Endometrial microvascular endothelial cells (primary cell): ENCODE results near the gene POP4. TPM values are rescaled to one million over a fixed set of nuclear protein-coding genes. Genes with fewer than 3 reads are reported as not detected.
"Not testable (repeated sequence)": the region's sequence is repeated elsewhere in the genome, so short reads cannot be mapped to it uniquely, and the experiment has no call there.

ENCODE experiments used
- in situ Hi-C: cut with HindIII; loops from 2 replicates; pipeline ENCODE4 v1.10.0; 2017; ENCODE audit warnings: low sequenced_read_pairs, low pct_unique_long_range_greater_than_20kb; ENCODE audit errors: inconsistent ontology term
- total RNA-seq: library from RNA; depleted of rRNA; stranded (reverse); fragments of >200 nt; gene quantifications from one replicate; pipeline ENCODE4 v1.2.3, GENCODE V29; 2015; ENCODE audit errors: inconsistent ontology term

Gene POP4
- total RNA-seq, 1 donor from 2014 or later, result 56.7 TPM

DNA sequence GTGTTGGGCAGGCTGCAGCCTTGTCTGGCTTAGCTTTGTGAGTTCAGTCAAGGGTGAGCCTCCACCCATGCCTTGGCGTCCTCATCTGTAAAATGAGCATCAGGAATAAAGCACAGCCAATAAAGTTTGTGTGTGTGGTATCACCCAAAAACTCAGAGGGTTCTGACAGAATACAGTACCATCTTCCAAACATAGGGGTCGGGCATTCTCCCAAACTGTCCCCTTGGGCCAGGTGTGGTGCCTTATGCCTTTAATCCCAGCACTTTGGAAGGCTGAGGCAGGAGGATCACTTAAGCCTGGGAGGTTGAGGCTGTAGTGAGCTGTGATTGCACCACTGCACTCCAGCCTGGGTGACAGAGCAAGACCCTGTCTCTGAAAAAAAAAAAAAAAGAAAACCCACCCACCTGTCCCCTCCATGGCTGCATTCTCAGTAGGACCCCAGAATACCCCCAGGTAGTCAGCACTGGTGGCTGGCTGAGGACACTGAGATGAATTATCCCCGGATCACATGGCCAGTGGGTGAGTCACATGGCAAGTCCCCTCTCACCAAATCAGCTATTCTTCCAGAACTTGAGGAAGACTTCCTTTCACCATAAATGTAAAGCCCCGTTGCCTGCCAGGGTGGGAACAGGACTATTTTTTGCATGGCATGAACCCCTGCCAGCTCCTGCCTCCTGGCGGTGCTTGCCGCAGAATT lies 18.6 kb downstream of the POP4 start:
- in situ Hi-C loops, result no loop called here

DNA sequence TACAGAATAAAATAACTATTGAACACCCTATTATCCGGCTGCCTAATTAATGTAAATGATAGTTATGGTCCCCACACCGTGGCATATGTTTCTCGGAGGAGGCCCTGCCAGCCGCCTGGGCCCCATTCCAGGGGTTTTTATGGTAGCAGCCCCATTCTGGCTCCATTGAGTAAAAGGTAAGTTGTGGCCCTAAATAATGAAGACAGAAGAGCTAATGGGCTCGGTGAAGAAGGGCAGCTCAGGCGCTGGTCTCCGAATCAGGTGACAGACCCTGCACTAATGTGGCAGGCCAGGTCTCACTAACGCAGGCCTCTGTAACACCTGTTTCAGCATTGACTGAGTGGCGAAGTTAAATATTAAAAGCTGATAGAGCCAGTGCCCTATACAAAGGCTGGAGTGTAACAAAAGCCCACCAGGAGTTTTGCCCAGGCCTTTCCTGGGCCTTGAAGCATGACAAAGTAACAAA lies 19.1 kb downstream of the POP4 start:
- in situ Hi-C loops, result no loop called here

DNA sequence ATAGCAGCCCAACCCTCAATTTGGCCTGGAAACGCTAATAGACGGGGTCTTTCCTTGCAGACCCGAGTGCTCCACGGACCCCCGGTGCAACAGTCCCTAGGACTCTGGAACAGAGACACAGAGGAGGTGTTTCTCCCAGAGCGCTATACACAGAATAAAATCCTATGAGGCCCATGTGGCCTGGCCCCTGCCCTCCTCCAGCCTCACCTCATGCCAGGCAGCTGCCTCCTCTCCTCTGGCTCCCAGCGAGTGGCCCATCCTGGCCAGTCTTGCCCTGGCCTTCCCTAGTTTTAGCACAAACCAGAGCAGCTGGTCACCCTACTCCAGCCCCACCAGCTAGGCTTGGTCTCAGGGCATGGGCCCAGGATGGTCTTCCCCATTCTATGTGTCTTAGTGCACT lies 20.3 kb downstream of the POP4 start:
- in situ Hi-C loops, result no loop called here

DNA sequence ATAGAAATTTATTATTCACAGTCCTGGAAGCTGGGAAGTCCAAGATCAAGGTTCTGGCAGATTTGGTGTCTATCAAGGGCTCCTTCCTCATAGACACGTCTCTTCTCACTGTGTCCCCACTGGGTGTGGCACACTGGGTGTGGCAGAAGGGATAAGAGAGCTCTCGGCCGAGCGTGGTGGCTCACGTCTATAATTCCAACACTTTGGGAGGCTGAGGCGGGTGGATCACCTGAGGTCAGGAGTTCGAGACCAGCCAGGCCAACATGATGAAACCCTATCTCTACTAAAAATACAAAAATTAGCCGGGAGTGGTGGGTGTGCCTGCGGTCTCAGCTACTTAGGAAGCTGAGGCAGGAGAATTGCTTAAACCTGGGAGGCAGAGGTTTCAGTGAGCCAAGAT lies 20.7 kb downstream of the POP4 start:
- in situ Hi-C loops, result not testable (repeated sequence)

DNA sequence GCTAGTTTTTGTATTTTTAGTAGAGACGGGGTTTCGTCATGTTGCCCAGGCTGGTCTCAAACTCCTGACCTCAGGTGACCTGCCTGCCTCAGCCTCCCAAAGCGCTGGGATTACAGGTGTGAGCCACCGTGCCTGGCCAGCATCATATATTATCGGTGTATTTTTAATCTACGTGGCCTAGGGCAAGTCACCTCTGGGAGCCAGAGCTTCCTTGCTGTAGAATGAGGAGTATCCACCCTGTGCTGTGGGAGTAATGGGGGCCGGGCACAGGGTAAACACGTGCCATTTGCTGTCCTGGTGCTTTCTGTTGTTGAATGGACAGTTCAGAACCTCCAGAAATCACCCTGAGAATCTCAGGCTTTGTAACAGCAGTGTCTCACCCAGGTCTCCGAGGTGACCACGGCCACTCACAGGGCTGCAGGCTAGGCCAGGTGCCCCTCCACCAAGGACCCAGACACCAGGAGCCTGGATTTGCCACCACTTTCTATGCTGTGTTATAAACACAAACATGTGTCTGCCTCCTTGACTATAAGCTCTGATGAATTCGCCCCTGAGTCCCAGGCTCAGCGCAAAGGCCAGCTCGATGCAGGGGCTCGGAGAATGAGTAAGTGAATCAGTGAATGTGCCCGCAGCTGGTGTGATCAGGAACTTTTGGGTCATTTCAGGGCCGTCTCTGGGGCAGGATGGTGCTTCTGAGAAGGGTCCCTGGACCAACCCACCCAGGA lies 22.7 kb downstream of the POP4 start:
- in situ Hi-C loops, result no loop called here

DNA sequence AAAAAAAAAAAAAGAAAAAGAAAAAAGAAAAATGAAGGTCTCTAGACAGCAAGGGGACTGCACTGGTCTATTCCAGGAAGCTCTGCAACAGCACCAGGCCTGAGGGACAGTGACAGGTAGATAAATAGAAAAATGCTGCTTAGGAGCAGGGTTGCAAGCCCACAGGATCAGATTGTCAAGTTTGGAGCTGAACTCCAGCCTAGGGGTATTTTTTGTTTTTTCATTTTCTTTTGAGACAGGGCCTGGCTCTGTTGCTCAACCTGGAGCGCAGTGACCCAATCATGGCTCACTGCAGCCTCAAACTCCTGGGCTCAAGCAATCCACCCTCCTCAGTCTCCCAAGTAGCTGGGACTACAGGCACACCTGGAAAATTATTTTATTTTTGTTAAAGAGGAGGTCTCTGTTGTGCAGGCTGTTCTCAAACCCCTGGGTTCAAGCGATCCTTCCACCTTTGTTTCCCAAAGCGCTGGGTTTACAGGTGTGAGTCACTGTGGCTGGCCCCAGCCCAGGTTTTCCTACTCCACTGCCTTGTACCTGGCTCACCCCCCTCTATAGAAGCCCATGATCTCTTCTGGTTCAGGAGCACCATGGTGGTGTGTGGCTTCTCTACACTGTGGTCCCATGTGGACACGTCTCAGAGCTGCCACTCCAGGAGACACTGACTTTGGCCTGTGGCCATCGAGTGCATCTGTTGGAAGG lies 23.9 kb downstream of the POP4 start:
- in situ Hi-C loops, result no loop called here

DNA sequence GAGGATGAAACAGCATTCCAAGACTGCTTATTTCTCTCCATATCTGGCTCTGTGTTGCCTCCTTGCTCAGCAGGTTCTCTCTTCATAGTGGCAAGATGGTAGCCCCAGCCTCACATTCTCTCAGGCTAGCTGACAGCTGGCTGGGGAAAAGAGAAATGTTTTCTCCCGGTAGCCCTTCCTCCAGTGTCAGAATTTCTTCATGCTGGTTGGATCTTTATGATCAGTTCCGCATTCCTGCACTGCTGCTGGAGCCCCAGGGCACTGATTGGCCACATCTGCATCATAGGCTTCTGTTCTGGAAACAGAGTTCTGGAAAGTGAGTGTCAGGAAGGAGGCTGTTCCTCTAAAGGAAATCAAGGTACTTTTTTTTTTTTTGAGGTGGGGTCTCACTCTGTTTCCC lies 24.6 kb downstream of the POP4 start:
- in situ Hi-C loops, result no loop called here

DNA sequence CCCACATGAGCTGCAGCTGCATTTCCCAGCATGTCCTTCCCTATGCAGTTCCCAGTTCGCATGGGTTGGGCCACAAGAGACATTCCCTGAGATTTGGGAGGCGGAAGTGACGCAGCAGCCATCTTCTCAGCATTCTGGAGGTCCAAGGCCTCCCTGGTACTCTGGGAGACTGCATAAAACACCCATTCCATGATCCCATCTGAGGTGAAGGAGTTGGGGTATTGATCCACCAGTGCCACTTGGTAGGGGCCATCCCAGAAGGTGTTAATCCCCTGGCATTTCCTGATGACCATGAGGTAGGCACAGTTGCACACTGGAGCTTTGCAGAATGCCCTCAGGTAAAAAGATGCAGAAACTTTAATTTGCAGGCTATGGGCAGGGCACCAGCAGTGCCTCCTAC lies 25.4 kb downstream of the POP4 start:
- in situ Hi-C loops, result no loop called here

DNA sequence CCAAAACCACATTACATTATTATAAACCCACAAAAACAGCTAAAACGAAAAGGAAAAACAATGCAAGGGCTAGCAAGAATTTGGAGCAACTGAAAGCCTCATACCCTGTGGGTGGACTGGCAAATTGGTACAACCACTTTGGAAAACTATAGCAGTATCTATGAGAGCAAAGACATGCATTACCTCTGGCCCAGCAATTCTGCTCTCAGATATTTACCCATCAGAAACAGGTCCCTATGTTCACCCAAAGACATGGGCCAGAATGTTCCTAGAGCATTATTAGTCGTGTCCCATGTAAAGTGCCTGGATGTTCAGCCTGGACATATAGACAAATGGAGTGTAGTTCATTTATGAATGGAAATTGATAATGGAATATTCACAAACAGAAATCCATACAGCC lies 27.9 kb downstream of the POP4 start:
- in situ Hi-C loops, result no loop called here

DNA sequence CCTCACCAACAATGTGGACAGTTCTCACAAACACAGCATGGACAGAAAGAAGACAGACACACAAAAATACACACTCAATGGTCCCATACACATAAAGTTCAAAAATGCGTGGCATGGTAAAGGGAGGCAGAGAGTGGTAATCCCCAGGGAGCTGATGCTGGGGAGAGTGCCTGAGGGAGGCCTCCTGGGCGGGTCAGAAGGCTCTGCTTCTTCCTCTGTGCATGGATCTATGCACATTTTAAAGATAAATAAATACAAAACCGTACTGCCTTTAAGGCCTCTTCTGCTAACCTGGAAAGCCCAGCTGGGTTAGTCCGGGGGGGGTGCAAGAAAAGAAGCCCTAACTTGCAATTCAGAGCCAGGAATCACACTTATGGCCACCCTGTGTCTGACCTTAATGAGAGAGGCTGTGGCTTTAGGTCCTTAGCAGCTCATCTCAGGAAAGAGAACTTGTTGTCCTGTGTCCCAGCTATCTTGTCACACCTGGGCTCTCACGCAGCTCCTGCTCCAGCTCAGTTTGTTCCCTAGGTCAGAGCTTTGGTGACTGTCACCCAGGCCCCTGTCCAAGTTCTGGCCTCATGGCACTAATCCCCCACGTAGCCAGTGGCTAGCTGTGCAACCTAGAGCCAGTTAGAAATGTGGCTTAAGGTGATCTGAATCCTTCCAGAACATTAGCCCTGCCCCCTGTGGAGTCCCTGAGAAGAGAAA lies 28.5 kb downstream of the POP4 start:
- in situ Hi-C loops, result no loop called here

DNA sequence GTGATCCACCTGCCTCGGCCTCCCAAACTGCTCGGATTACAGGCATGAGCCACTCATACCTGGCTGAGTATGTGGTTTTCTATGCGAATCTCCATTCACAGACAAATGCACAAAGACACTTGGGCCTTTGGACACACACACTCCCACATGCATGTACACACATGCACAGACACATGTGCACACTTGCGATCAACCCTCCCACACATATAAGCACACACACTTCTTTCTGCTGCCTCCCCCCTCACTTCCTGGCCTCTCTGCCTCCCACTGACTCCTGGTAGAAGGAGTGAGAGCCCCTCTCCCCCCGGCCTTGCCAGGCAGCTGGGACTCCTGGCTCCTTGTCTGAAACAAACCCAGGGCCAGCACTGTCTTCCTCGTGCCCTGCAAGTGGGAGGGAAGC lies 29.9 kb downstream of the POP4 start:
- in situ Hi-C loops, result no loop called here

DNA sequence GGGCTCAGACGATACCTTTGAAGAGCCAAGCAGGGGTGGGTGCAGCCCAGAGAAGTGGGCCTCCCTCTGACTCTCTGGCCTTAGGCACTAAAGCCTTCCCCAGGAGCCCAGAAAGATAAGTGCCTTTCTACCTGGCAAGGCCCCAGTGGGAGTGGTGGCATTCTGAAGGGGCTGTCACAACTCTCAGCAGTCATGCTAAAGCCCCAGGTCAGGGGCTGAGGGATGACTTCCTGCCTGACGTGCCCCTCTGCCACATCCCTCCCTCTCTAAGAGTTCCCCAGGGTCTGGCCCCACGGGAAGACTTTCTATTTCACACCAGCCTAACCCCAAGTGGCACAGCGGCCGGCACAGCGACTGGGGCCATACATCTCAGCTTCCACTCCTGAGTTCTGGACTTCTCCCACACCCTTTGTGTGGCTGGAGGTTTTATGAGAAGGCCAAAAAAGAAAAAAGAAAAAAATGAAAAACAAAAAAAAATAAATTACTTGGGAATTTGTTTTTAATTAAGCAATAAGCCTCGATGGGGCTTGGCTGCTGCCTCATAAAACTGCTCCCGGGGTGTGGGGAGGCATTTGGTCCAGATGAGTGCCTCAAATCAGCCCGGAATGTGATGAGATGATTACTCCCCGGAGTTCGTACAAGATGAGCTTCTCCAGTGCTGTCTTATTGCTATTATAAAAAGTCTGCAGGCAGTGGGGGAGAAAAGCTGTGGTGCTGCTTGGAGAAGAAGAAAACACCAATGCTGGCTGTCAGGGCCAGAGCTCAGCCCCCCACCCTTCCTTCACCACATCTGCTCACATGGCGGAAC lies 30.7 kb downstream of the POP4 start:
- in situ Hi-C loops, result no loop called here

DNA sequence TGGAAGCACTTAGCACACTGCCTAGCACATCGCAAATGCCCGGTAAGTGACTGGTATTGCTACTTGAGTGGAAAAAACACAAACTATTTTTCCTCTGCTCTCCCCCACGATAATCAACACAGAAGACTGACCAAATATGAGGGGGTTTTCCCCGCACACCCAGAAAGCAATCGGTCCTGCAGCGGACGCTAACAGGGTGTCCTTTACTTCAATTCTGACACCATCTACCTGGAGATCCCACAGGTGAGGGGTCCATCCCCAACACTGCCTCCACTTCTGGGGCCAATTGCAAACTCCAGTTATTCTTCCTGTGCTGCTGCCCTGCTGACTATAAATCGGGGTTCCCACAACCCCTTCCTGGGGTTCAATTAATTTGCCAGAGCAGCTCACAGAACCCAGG lies 33.0 kb downstream of the POP4 start:
- in situ Hi-C loops, result no loop called here

DNA sequence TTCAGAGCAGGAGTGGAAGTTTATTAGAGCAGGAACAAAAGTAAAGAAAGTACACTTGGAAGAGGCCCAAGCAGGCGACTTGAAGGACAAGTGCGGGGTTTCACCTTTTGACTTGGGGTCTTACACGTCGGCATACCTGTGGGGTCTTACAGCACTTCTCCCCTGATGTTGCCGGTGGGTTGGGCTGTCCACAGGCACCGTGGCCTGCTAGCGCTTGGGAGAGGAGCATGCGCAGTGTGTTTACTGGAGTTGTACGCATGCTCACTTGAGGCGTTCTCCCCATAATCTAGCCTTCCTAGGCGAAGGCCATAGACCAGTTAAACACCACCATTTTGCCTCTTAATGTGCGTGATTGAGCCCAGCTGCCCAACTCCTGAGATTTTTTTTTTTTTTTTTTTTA lies 34.1 kb downstream of the POP4 start:
- in situ Hi-C loops, result no loop called here

DNA sequence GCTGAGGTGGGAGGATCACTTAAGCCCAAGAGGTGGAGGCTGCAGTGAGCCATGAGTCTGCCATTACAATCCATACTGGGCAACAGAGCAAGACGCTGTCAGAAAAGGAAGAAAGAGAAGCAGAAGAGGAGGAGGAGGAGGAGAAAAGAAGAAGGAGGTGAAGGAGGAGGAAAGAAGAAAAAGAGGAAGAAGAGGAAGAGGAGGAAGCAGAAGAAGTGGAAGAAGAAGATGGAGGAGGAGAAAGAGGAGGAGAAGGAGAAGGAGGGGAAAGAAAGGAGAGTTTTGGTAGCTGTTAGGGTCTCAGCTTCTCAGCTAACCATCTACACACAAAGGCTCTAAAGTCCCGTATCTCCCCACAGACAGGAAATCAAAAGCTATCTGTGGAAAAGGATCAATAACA lies 35.5 kb downstream of the POP4 start:
- in situ Hi-C loops, result no loop called here

DNA sequence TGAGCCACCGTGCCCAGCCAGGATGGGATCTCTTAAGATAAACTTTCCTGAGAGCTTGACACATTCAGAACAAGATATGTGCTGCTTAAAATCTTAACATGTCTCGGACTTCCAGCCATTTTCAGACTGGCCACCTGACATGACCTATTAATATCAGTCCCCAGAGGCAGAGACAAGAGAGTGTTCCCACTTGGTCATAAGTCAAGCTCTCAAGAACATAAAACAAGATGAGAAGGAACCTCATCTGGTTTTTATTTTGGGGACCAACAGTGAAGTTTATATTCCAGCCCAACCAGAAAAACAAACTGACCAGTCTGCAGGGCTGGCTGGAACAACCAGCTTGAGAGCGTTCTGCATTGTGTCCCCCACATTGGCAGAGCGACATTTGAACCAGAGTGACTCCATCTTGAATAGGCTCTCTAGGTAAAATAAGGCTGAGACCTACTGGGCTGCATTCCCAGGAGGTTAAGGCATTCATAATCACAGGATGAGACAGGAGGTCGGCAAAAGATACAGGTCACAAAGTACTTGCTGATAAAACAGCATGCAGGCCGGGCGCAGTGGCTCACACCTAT lies 37.4 kb downstream of the POP4 start:
- in situ Hi-C loops, result no loop called here

DNA sequence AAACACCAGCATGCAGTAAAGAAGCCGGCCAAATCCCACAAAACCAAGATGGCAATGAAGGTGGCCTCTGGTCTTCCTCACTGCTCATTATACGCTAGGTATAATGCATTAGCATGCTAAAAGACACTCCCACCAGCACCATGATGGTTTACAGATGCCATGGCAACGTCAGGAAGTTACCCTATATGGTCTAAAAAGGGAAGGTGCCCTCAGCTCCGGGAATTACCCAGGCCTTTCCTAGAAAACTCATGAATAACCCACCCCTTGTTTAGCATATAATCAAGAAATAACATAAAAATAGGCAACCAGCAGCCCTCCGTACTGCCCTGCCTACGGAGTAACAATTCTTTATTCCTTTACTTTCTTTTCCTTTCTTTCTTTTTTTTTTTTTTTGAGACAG lies 38.1 kb downstream of the POP4 start:
- in situ Hi-C loops, result no loop called here

DNA sequence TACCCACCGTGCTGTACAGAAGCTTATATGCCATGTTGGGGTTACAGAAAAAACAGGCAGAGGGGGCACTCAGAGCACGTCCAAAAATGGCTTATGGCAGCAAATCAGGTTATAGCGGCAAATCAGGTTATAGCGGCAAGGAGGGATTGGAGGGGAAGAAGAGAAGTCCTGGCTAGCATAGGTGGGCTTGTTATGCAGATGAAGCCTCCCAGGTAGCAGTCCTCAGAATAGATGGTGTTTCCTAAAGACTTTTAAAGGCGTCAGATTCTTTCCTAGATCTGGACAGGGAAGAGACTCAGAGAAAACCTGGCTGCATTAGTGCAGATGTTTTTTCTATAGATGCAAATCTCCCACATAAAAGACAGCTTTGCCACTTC lies 39.4 kb downstream of the POP4 start:
- in situ Hi-C loops, result no loop called here
